Measurements from ENCODE around the gene LAMA2. TPM values are rescaled to one million over a fixed set of nuclear protein-coding genes. Genes with fewer than 3 reads are reported as not detected.

The LAMA2 gene
- polyA plus RNA-seq, 1 of the 3 experiments (the other 2 are of a cell fraction) = 0.92 TPM

DNA sequence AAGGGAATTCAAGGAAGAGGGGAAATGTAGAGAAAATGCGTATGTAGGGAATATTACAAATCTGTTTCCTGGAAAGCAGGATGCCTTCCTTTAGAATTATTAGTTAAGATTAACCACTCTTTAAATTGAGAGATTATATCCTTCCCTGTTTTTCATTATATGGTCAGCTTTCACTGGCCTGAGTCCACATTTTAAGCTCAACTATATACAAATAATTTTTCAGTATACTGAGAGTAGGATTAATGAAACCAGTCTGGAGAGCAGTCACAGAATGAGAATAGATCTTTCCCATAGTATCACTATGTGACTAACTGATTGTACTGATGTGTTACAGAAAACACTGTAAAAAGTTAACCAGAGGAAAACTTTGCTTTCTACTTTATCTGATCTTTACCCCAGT, 306.3 kb downstream of the LAMA2 start:
- H2AFZ ChIP-seq (ENCODE audit: low read depth) = no peak overlapping the region
- peaks cover 7% of the 10 kb centered on the region for H3F3A ChIP-seq (replicated peaks; ENCODE audit: insufficient read depth)
- H3K9me2 ChIP-seq = no peaks in the 10 kb centered on the region
- H3K4me3 ChIP-seq (ENCODE audit: low read depth in 2 of 2, low read length in 1 of 2) = no peak overlapping the region
- H3K27ac ChIP-seq (ENCODE audit: low read depth in 2 of 2, low read length in 1 of 2) = peak overlapping the region in 1 of 2 experiments; percentile 68; a peak in 2 of 4 replicates
- no peaks in the 10 kb centered on the region for H3K9me3 ChIP-seq
- no peak overlapping the region for H3K4me2 ChIP-seq
- no peaks in the 10 kb centered on the region for H3K79me2 ChIP-seq (ENCODE audit: insufficient read depth)
- H3K9ac ChIP-seq = no peak overlapping the region
- 83% methylated on average over 1 of the region's 1 CpG for WGBS (ENCODE audit: low lambda C conversion rate)
- TF ChIP-seq GATA2 (CRISPR knock-in tag; IDR thresholded peaks at IDR 0.05) (no peak), MEF2A (IDR thresholded peaks at IDR 0.05; ENCODE audit: borderline replicate concordance, low read depth) (no peak), RCOR1 (IDR thresholded peaks at IDR 0.05; ENCODE audit: low read length) (no peak), NRF1 (IDR thresholded peaks at IDR 0.05; ENCODE audit: low read depth, low read length) (no peak), TAF1 (IDR thresholded peaks at IDR 0.05; ENCODE audit: borderline replicate concordance, low read depth, low read length) (no peak), NFIC (IDR thresholded peaks at IDR 0.05; ENCODE audit: borderline replicate concordance) (no peak), FOXJ3 (CRISPR knock-in tag; IDR thresholded peaks at IDR 0.05) (no peak), TEAD4 (IDR thresholded peaks at IDR 0.05; ENCODE audit: borderline replicate concordance, insufficient read depth) (no peak), ELF1 (IDR thresholded peaks at IDR 0.05) (no peak), EP300 (IDR thresholded peaks at IDR 0.05; ENCODE audit: borderline replicate concordance in 1 of 2, low read depth in 1 of 2, low read length in 1 of 2) (no peak), JUND (IDR thresholded peaks at IDR 0.05) (no peak), EZH2phosphoT487 (IDR thresholded peaks at IDR 0.05; ENCODE audit: borderline replicate concordance, low read depth) (no peak), TCF12 (IDR thresholded peaks at IDR 0.05) (no peak)
- TF ChIP-seq, protein P1, sequence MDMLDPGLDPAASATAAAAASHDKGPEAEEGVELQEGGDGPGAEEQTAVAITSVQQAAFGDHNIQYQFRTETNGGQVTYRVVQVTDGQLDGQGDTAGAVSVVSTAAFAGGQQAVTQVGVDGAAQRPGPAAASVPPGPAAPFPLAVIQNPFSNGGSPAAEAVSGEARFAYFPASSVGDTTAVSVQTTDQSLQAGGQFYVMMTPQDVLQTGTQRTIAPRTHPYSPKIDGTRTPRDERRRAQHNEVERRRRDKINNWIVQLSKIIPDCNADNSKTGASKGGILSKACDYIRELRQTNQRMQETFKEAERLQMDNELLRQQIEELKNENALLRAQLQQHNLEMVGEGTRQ (IDR thresholded peaks at IDR 0.05; ENCODE audit: borderline replicate concordance, low read depth, low read length) = no peak
- TF ChIP-seq, protein P2, sequence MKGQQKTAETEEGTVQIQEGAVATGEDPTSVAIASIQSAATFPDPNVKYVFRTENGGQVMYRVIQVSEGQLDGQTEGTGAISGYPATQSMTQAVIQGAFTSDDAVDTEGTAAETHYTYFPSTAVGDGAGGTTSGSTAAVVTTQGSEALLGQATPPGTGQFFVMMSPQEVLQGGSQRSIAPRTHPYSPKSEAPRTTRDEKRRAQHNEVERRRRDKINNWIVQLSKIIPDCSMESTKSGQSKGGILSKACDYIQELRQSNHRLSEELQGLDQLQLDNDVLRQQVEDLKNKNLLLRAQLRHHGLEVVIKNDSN (IDR thresholded peaks at IDR 0.05; ENCODE audit: borderline replicate concordance, low read depth) = no peak
- TF ChIP-seq, protein P3, sequence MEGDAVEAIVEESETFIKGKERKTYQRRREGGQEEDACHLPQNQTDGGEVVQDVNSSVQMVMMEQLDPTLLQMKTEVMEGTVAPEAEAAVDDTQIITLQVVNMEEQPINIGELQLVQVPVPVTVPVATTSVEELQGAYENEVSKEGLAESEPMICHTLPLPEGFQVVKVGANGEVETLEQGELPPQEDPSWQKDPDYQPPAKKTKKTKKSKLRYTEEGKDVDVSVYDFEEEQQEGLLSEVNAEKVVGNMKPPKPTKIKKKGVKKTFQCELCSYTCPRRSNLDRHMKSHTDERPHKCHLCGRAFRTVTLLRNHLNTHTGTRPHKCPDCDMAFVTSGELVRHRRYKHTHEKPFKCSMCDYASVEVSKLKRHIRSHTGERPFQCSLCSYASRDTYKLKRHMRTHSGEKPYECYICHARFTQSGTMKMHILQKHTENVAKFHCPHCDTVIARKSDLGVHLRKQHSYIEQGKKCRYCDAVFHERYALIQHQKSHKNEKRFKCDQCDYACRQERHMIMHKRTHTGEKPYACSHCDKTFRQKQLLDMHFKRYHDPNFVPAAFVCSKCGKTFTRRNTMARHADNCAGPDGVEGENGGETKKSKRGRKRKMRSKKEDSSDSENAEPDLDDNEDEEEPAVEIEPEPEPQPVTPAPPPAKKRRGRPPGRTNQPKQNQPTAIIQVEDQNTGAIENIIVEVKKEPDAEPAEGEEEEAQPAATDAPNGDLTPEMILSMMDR (IDR thresholded peaks at IDR 0.05) = no peak
- TF ChIP-seq, protein P4, sequence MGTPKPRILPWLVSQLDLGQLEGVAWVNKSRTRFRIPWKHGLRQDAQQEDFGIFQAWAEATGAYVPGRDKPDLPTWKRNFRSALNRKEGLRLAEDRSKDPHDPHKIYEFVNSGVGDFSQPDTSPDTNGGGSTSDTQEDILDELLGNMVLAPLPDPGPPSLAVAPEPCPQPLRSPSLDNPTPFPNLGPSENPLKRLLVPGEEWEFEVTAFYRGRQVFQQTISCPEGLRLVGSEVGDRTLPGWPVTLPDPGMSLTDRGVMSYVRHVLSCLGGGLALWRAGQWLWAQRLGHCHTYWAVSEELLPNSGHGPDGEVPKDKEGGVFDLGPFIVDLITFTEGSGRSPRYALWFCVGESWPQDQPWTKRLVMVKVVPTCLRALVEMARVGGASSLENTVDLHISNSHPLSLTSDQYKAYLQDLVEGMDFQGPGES (IDR thresholded peaks at IDR 0.05; ENCODE audit: low read depth, low read length) = no peak
- TF ChIP-seq, protein P5, sequence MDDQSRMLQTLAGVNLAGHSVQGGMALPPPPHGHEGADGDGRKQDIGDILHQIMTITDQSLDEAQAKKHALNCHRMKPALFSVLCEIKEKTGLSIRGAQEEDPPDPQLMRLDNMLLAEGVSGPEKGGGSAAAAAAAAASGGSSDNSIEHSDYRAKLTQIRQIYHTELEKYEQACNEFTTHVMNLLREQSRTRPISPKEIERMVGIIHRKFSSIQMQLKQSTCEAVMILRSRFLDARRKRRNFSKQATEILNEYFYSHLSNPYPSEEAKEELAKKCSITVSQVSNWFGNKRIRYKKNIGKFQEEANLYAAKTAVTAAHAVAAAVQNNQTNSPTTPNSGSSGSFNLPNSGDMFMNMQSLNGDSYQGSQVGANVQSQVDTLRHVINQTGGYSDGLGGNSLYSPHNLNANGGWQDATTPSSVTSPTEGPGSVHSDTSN (IDR thresholded peaks at IDR 0.05) = no peak
- H3K4me1 ChIP-seq (ENCODE audit: control insufficient read depth in 1 of 2, insufficient read depth in 2 of 2, low read depth in 1 of 2, low read length in 1 of 2) = peaks cover 0 to 7% of the 10 kb centered on the region in 2 experiments; a peak in 3 of 4 replicates
- no peaks in the 10 kb centered on the region for H4K20me1 ChIP-seq (ENCODE audit: insufficient read depth)
- no peaks in the 10 kb centered on the region for H3K36me3 ChIP-seq (replicated peaks in 1 of 2; ENCODE audit: control insufficient read depth in 1 of 2, insufficient read depth in 2 of 2, low read length in 1 of 2)
- CTCF ChIA-PET = interaction anchor here (0.7 kb wide), 1 partner anchor 10 kb away, joined by 3 read pairs; no protein-coding TSS in a partner anchor
- no peaks in the 10 kb centered on the region for H3K27me3 ChIP-seq (ENCODE audit: insufficient read depth)
- POLR2A ChIA-PET = no interaction called here
- DNase-seq = no peak

Data from SK-N-SH (cell line).